Measurements from ENCODE around the gene ARHGEF10L.
A peak's percentile ranks its signal among the peaks of the same experiment; 100 is the strongest.
"Not testable (repeated sequence)": the region's sequence is repeated elsewhere in the genome, so short reads cannot be mapped to it uniquely, and the experiment has no call there.

The ARHGEF10L gene

GRCh38 chr1:17539477-17540254 is at the start of gene ARHGEF10L:
TSS of gene ARHGEF10L (plus strand) at chr1:17539698. CDS start at chr1:17580596, 40,898 bp downstream.
- DNase-seq (ENCODE audit: low read depth): no peak

GRCh38 chr1:17489768-17490417 is 49.6 kb upstream of the ARHGEF10L start:
- DNase-seq (ENCODE audit: low read depth): not testable (repeated sequence)

GRCh38 chr1:17490667-17491066 is 48.8 kb upstream of the ARHGEF10L start:
- not testable (repeated sequence) for DNase-seq (ENCODE audit: low read depth)

- DNase-seq (ENCODE audit: low read depth): peak; percentile 23
Measured at GRCh38 chr1:17494114-17494729, 45.3 kb upstream of the ARHGEF10L start.

- DNase-seq (ENCODE audit: low read depth): no peak
Measured at GRCh38 chr1:17496419-17496818, 43.1 kb upstream of the ARHGEF10L start.

GRCh38 chr1:17498214-17498613 is 41.3 kb upstream of the ARHGEF10L start:
- no peak for DNase-seq (ENCODE audit: low read depth)

- DNase-seq (ENCODE audit: low read depth): peak; percentile 86
Measured at GRCh38 chr1:17502326-17502778, 37.1 kb upstream of the ARHGEF10L start.

- DNase-seq (ENCODE audit: low read depth): no peak
Measured at GRCh38 chr1:17503146-17503545, 36.4 kb upstream of the ARHGEF10L start.

- not testable (repeated sequence) for DNase-seq (ENCODE audit: low read depth)
Measured at GRCh38 chr1:17507200-17507599, 32.3 kb upstream of the ARHGEF10L start.

- DNase-seq (ENCODE audit: low read depth): no peak
Measured at GRCh38 chr1:17507915-17508314, 31.6 kb upstream of the ARHGEF10L start.

- DNase-seq (ENCODE audit: low read depth): no peak
Measured at GRCh38 chr1:17509363-17509762, 30.1 kb upstream of the ARHGEF10L start.

- no peak for DNase-seq (ENCODE audit: low read depth)
Measured at GRCh38 chr1:17510138-17510537, 29.4 kb upstream of the ARHGEF10L start.

- no peak for DNase-seq (ENCODE audit: low read depth)
Measured at GRCh38 chr1:17511188-17511587, 28.3 kb upstream of the ARHGEF10L start.

GRCh38 chr1:17513131-17513530 is 26.4 kb upstream of the ARHGEF10L start:
- DNase-seq (ENCODE audit: low read depth): no peak

- DNase-seq (ENCODE audit: low read depth): no peak
Measured at GRCh38 chr1:17514776-17515175, 24.7 kb upstream of the ARHGEF10L start.

- no peak for DNase-seq (ENCODE audit: low read depth)
Measured at GRCh38 chr1:17515902-17516301, 23.6 kb upstream of the ARHGEF10L start.

- DNase-seq (ENCODE audit: low read depth): no peak
Measured at GRCh38 chr1:17516303-17517214, 22.9 kb upstream of the ARHGEF10L start.

GRCh38 chr1:17520041-17520440 is 19.5 kb upstream of the ARHGEF10L start:
- DNase-seq (ENCODE audit: low read depth): no peak

GRCh38 chr1:17520473-17521319 is 18.8 kb upstream of the ARHGEF10L start:
- no peak for DNase-seq (ENCODE audit: low read depth)

- no peak for DNase-seq (ENCODE audit: low read depth)
Measured at GRCh38 chr1:17521946-17522612, 17.4 kb upstream of the ARHGEF10L start.
